Right renal pelvis (tissue), 4 donors: ENCODE measurements around the gene CLHC1. TPM values are rescaled to one million over a fixed set of nuclear protein-coding genes. Genes with fewer than 3 reads are reported as not detected.

ENCODE experiments used
- DNase-seq, 4 donors: peaks; one replicate each; pipeline ENCODE4 v3.0.0-alpha.2; 2013; ENCODE audit warnings: low read depth in 4 of 4, low spot score in 3 of 4, missing footprints in 1 of 4
- polyA plus RNA-seq, 4 donors: library from polyadenylated mRNA; unstranded; fragments of 120-200 nt; gene quantifications; one replicate each; pipeline ENCODE4 v1.2.1, GENCODE V29; 2013; ENCODE audit not compliant: insufficient read length in 4 of 4

The CLHC1 gene
- polyA plus RNA-seq, 4 donors = 18.6 to 26.3 (median 21.3) TPM

- no peak for DNase-seq
Observed at GRCh38 chr2:55173438-55174054, 58.5 kb downstream of the CLHC1 start.

GRCh38 chr2:55169915-55170314 lies 62.2 kb downstream of the CLHC1 start:
- DNase-seq = no peak

- no peak for DNase-seq
Observed at GRCh38 chr2:55169359-55169758, 62.7 kb downstream of the CLHC1 start.

- no peak for DNase-seq
Observed at GRCh38 chr2:55168221-55169154, 63.6 kb downstream of the CLHC1 start.

GRCh38 chr2:55165626-55166025 lies 66.5 kb downstream of the CLHC1 start:
- DNase-seq = no peak

- no peak for DNase-seq
Observed at GRCh38 chr2:55164534-55165480, 67.3 kb downstream of the CLHC1 start.

- DNase-seq = no peak
Observed at GRCh38 chr2:55163941-55164390, 68.1 kb downstream of the CLHC1 start.

- no peak for DNase-seq
Observed at GRCh38 chr2:55163274-55163721, 68.8 kb downstream of the CLHC1 start.

- no peak for DNase-seq
Observed at GRCh38 chr2:55162284-55163006, 69.6 kb downstream of the CLHC1 start.

GRCh38 chr2:55161295-55162210 lies 70.5 kb downstream of the CLHC1 start:
- no peak for DNase-seq

DNA sequence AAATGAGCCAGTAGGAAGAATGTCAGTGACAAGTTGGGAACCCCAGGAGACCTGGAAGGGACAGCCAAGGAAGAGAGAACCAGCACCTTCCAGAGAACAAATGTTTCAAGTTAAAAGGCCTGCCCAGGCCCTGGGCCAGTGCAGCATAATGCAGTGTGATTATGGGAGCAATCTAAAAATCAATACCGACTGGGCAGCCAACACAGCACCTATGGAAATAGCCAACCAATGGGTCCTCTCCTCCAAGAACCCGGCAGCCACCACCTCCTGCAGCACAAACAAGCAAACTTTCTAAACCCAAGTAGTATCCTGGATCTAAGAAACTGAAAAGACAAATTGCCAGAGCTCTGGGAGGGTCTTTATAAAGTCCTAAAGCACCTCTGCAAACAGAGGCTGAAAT lies 71.7 kb downstream of the CLHC1 start:
- no peak for DNase-seq

DNA sequence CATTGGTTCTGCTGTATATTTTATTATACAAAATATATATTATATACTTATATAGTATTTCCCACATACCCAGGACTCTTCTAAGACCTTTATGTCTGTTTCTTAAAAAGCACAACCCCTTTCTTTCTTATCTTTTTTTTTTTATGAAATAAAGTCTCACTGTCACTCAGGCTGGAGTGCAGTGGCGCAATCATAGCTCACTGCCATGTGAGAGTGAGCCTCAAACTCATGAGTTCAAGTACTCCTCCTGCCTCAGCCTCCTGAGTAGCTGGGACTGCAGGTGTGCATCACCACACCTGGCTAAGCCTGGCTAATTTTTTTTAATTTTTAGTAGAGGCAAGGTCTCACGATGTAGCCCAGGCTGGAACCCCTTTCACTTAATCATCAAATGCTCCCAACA lies 72.3 kb downstream of the CLHC1 start:
- no peak for DNase-seq

- DNase-seq = no peak
Observed at GRCh38 chr2:55159037-55159651, 72.9 kb downstream of the CLHC1 start.

DNA sequence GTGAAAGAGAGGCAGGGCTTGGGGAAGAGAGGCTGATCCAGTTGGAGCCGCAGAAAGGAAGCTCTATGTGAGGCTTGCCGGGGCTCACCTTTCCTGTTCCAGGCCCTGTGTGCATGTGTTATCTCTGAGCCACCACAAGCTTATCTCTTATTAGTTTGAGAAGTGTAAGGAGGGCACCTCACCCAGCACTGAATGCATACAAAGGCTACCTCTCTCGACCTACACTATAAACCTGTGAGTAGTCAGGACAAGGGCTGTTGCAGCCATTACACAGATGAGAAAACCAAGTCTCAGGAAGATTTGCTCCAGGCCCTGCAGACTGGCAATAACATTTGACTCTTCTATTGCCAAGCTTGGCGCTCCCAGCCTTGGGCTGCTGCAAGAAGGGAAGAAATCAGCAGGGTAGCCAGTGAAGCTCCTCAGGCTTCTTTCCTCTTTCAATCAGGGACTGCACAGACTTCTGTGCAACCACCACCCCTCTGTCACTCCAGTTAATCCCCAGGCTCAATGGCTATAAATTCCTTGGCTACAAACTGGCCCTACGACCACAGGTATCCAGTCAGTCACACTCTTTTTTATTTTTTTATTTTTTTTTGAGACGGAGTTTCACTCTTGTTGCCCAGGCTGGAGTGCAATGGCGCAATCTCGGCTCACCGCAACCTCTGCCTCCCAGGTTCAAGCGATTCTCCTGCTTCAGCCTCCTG lies 73.8 kb downstream of the CLHC1 start:
- no peak for DNase-seq

- DNase-seq = no peak
Observed at GRCh38 chr2:55157474-55157884, 74.6 kb downstream of the CLHC1 start.

GRCh38 chr2:55156984-55157383 lies 75.1 kb downstream of the CLHC1 start:
- no peak for DNase-seq

DNA sequence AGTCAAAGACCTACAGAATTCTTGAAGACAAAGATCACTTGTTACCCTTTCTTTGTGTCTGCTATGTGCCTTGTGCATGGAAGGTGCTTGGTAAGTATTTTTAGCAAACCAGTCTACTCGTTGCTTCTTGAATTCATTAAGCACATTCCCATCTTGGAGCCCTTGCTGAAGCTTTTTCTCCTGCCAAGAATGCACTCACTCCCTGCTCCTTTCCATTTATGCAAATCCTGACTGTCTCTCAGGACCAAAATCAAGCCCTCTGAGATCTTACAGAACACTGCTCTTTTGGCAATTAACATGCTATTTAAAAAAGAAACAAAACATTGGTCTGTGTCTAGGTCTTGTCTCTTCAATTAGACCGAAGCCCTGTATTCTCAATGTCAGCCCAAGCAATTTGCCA lies 75.8 kb downstream of the CLHC1 start:
- no peak for DNase-seq

GRCh38 chr2:55155764-55156281 lies 76.3 kb downstream of the CLHC1 start:
- DNase-seq = no peak
